Fibroblast of lung (primary cell): Measurements from ENCODE around the gene ATXN7L2. TPM values are rescaled to one million over a fixed set of nuclear protein-coding genes. Genes with fewer than 3 reads are reported as not detected.

ENCODE experiments used
- DNase-seq, 2 donors: peaks; one replicate each; pipeline versions ENCODE4 v3.0.0 to v3.0.0-alpha.2; 2010; ENCODE audit warnings: low read depth in 2 of 2
- H2AFZ ChIP-seq: 2 replicates; pipeline ENCODE4 v1.5.1; 2012; ENCODE audit warnings: low read length, control low read depth, inconsistent platforms
- H3K27ac ChIP-seq: 2 replicates; pipeline ENCODE4 v1.5.1; 2011; ENCODE audit warnings: low read length, control low read depth; ENCODE audit not compliant: insufficient read depth
- H3K27me3 ChIP-seq: 2 replicates; pipeline ENCODE4 v1.5.1; 2011; ENCODE audit warnings: mild to moderate bottlenecking, low read length; ENCODE audit not compliant: control insufficient read depth, insufficient read depth
- H3K36me3 ChIP-seq: 2 replicates; pipeline ENCODE4 v1.5.1; 2011; ENCODE audit warnings: low read length; ENCODE audit not compliant: control insufficient read depth, insufficient read depth
- H3K4me1 ChIP-seq: 2 replicates; pipeline ENCODE4 v1.5.1; 2011; ENCODE audit warnings: low read length; ENCODE audit not compliant: control insufficient read depth, insufficient read depth; ENCODE audit errors: extremely low read depth
- H3K4me2 ChIP-seq: 2 replicates; pipeline ENCODE4 v1.5.1; 2011; ENCODE audit warnings: low read length, control low read depth; ENCODE audit not compliant: insufficient read depth; ENCODE audit errors: extremely low read depth
- H3K4me3 ChIP-seq, 4 experiments: fragments of 200-600 bp in 1 of 4; sonication (generic) in 1 of 4; replicated peaks in 1 of 4; 2 replicates each; pipeline ENCODE4 v1.5.1; 2011 to 2016; ENCODE audit warnings: low read length in 4 of 4, low read depth in 3 of 4, mild to moderate bottlenecking in 3 of 4, control low read depth in 2 of 4, inconsistent platforms in 1 of 4, mixed read lengths in 1 of 4; ENCODE audit not compliant: insufficient read depth in 1 of 4; ENCODE audit errors: control extremely low read depth in 1 of 4
- H3K79me2 ChIP-seq: 2 replicates; pipeline ENCODE4 v1.5.1; 2012; ENCODE audit warnings: mild to moderate bottlenecking, low read length, inconsistent platforms; ENCODE audit not compliant: control insufficient read depth, insufficient read depth
- H3K9ac ChIP-seq: 2 replicates; pipeline ENCODE4 v1.5.1; 2011; ENCODE audit warnings: mild to moderate bottlenecking, low read length, control low read depth; ENCODE audit not compliant: insufficient read depth
- H3K9me3 ChIP-seq: 2 replicates; pipeline ENCODE4 v1.5.1; 2012; ENCODE audit warnings: low read depth, low read length; ENCODE audit not compliant: control insufficient read depth, insufficient read depth
- H4K20me1 ChIP-seq: 2 replicates; pipeline ENCODE4 v1.5.1; 2011; ENCODE audit warnings: low read length; ENCODE audit not compliant: control insufficient read depth, insufficient read depth; ENCODE audit errors: extremely low read depth
- EZH2 ChIP-seq: IDR thresholded peaks from 2 replicates; pipeline ENCODE4 v1.5.1; 2012; ENCODE audit warnings: low read length, control low read depth, mild to moderate bottlenecking; ENCODE audit errors: missing control alignments
- polyA plus RNA-seq, 2 donors: library from polyadenylated mRNA; depleted of rRNA in 1 of 2; stranded (reverse) in 1 of 2; unstranded in 1 of 2; fragments of >200 nt; gene quantifications; 2 replicates each; pipeline ENCODE4 v1.2.1, GENCODE V29; 2011 to 2012; ENCODE audit warnings: missing spikeins in 1 of 2
- total RNA-seq: library from RNA; depleted of rRNA; stranded (reverse); fragments of >200 nt; gene quantifications from 2 replicates; pipeline ENCODE4 v1.2.1, GENCODE V29; 2014
- TF ChIP-seq, protein P1 (sequence below), 2 donors: IDR thresholded peaks in 1 of 2; conservative IDR thresholded peaks in 1 of 2; 1 replicate in 1 of 2; 2 replicates in 1 of 2; pipeline ENCODE4 v1.5.1; 2011 to 2012; ENCODE audit warnings: low read length in 2 of 2, control low read depth in 1 of 2, inconsistent platforms in 1 of 2, low read depth in 1 of 2, mild to moderate bottlenecking in 1 of 2

The ATXN7L2 gene
- total and polyA plus RNA-seq, 2 donors (not counting 1 experiment from before 2014, with no cell fraction given), result 0.86 to 2.0 TPM

DNA sequence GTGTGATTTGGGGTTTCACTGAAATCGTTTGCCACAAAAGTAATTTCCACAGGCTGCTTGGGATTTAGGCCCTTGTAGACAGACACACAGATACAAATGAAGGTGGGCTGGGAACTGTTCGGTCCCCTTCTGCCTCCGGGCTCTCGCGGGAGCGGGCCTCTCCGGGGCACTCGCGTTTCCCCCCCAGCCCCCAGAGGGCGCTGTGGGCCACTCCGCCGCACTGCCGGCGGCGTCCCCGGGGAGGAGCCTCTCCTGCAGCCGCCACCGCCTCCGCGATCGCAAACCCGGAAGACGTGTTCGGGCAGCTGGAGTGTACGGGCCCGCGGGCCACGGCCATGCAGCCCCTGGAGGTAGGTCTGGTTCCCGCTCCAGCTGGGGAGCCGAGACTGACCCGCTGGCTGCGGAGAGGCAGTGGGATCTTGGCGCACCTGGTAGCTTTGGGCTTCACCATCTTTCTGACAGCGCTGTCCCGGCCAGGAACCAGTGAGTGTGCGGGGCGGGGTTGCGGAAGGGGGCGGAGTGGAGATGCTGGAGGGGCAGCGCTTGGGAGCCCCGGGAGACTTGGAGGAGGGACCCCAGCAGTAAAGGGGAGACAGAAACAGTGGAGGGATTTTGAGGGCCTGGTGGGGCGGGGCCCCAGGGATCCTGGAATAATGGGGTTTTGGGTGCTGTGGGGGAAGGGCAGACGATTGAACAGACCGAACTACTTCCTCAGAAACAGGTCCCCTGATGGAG lies 10.3 kb downstream of the ATXN7L2 start, which contains the start of gene CYB561D1:
Gene CYB561D1 (plus strand): TSS at position 290 of the 735 bp plus-strand sequence. CDS start 46 bp downstream, at position 336.
- Histone ChIP-seq H3K27ac (peak within 1 kb of the TSS; percentile 55), H3K9ac (peak within 1 kb of the TSS; percentile 69)
- DNase-seq, result peak; percentile 77 to 78

DNA sequence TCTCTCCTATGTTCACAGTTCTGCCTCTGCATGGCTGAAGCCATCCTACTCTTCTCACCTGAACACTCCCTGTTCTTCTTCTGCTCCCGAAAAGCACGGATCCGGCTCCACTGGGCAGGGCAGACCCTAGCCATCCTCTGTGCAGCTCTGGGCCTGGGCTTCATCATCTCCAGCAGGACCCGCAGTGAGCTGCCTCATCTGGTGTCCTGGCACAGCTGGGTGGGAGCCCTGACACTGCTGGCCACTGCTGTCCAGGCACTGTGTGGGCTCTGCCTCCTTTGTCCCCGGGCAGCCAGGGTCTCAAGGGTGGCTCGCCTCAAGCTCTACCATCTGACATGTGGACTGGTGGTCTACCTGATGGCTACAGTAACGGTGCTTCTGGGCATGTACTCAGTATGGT lies 12.0 kb downstream of the ATXN7L2 start:
- peaks cover 9% of the 10 kb centered on the region for H3K36me3 ChIP-seq
- H3K27ac ChIP-seq, result no peak overlapping the region
- no peaks in the 10 kb centered on the region for H3K27me3 ChIP-seq
- H2AFZ ChIP-seq, result no peak overlapping the region
- H3K4me2 ChIP-seq, result no peak overlapping the region
- no peak overlapping the region for H3K4me3 ChIP-seq
- TF ChIP-seq, protein P1, sequence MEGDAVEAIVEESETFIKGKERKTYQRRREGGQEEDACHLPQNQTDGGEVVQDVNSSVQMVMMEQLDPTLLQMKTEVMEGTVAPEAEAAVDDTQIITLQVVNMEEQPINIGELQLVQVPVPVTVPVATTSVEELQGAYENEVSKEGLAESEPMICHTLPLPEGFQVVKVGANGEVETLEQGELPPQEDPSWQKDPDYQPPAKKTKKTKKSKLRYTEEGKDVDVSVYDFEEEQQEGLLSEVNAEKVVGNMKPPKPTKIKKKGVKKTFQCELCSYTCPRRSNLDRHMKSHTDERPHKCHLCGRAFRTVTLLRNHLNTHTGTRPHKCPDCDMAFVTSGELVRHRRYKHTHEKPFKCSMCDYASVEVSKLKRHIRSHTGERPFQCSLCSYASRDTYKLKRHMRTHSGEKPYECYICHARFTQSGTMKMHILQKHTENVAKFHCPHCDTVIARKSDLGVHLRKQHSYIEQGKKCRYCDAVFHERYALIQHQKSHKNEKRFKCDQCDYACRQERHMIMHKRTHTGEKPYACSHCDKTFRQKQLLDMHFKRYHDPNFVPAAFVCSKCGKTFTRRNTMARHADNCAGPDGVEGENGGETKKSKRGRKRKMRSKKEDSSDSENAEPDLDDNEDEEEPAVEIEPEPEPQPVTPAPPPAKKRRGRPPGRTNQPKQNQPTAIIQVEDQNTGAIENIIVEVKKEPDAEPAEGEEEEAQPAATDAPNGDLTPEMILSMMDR (conservative IDR thresholded peaks at IDR 0.05 in 1 of 2, IDR thresholded peaks at IDR 0.05 in 1 of 2; ENCODE audit: low read depth in 1 of 2, low read length in 2 of 2), result no peak
- TF ChIP-seq EZH2, result no peak
- H3K9ac ChIP-seq, result no peak overlapping the region
- no peaks in the 10 kb centered on the region for H3K9me3 ChIP-seq
- H3K79me2 ChIP-seq, result no peaks in the 10 kb centered on the region
- H3K4me1 ChIP-seq, result peaks cover 6% of the 10 kb centered on the region
- H4K20me1 ChIP-seq, result no peaks in the 10 kb centered on the region
- DNase-seq, result no peak

More for the DNA sequence above, 10.3 kb downstream of the ATXN7L2 start, which contains the start of gene CYB561D1:
- Histone ChIP-seq H2AFZ (peak within 1 kb of the TSS; percentile 98), H3K27me3 (no peaks in the 10 kb centered on the region), H3K9me3 (no peaks in the 10 kb centered on the region), H3K4me3 (peak within 1 kb of the TSS; percentile 85 to 97 (median 96)), H3K36me3 (peaks cover 11% of the 10 kb centered on the region), H4K20me1 (no peaks in the 10 kb centered on the region), H3K4me1 (peaks cover 3% of the 10 kb centered on the region), H3K4me2 (peak within 1 kb of the TSS; percentile 91), H3K79me2 (no peaks in the 10 kb centered on the region)
- TF ChIP-seq EZH2, result no peak
- TF ChIP-seq, protein P1 (conservative IDR thresholded peaks at IDR 0.05 in 1 of 2, IDR thresholded peaks at IDR 0.05 in 1 of 2; ENCODE audit: low read depth in 1 of 2, low read length in 2 of 2), result peak; percentile 71 to 85

DNA sequence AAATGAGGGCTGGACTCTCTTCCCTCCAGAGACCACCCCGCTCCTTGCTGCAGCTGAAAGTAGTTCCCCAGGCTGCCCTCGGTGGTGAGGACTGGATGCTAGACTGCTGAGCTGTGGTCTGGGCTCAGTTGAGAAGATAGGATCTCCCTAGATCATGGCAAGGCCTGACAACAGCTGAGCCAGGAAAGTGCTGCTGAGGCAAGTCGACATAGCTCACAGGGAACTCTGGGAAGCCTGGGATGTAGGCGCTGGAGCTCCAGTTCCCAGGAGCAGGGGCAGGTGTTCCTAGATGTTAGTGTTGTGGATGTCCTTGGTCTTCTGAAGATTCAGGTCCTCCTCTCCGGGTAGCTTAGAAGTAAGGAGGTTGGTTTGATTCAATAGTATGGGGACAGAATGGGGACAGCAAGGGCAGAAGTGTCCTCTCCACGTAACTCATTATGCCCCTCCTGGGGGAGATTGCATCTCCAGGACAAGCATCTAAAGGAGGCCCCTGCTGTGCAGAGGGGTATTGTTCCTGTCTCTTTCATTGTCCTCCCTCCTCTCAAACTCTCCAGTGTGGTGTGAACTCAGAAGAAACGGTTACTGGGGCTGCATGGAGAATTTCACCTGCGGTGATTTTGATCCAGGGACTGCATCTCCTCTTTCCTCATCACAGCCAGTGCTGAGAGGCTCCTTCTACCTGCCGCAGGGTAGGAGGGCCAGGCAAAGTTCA lies 13.9 kb downstream of the ATXN7L2 start:
- DNase-seq, result no peak
- no peaks in the 10 kb centered on the region for H3K79me2 ChIP-seq
- no peaks in the 10 kb centered on the region for H3K27me3 ChIP-seq
- TF ChIP-seq, protein P1 (conservative IDR thresholded peaks at IDR 0.05 in 1 of 2, IDR thresholded peaks at IDR 0.05 in 1 of 2; ENCODE audit: low read depth in 1 of 2, low read length in 2 of 2), result no peak
- no peak for TF ChIP-seq EZH2
- peaks cover 5% of the 10 kb centered on the region for H3K36me3 ChIP-seq
- H3K9ac ChIP-seq, result no peak overlapping the region
- no peak overlapping the region for H3K4me2 ChIP-seq
- H4K20me1 ChIP-seq, result no peaks in the 10 kb centered on the region
- H3K4me1 ChIP-seq, result peaks cover 8% of the 10 kb centered on the region
- no peak overlapping the region for H3K27ac ChIP-seq
- H3K9me3 ChIP-seq, result no peaks in the 10 kb centered on the region
- no peak overlapping the region for H2AFZ ChIP-seq
- no peak overlapping the region for H3K4me3 ChIP-seq
